H1 (cell line): ENCODE data around the gene DRAXIN. TPM values are rescaled to one million over a fixed set of nuclear protein-coding genes. Genes with fewer than 3 reads are reported as not detected.

Experiments
- CTCF ChIA-PET: fragments of 300-600 bp; sonication (Branson Sonifier 250); formaldehyde crosslinking; loops from one replicate; lab custom pipeline; 2021; ENCODE audit not compliant: partially characterized antibody; lab: Charles Lee
- POLR2A ChIA-PET: fragments of 300-600 bp; sonication (Branson Sonifier 250); formaldehyde crosslinking; loops from one replicate; lab custom pipeline; 2021; ENCODE audit warnings: inconsistent platforms; ENCODE audit not compliant: partially characterized antibody; lab: Charles Lee
- DNase-seq, 2 experiments: peaks; one replicate each; pipeline versions ENCODE4 v3.0.0 to v3.0.0-alpha.2; 2010 to 2022; ENCODE audit warnings: low spot score in 2 of 2, low read depth in 1 of 2, mixed read lengths in 1 of 2
- FAIRE-seq: peaks from 2 replicates; lab custom pipeline; 2011; peaks lifted over from hg19 to GRCh38; lab: Jason Lieb, UNC
- H2AFZ ChIP-seq: 2 replicates; pipeline ENCODE4 v1.8.1; 2012; ENCODE audit warnings: low read length, inconsistent platforms
- H2AK5ac ChIP-seq: 2 replicates; pipeline ENCODE4 v1.6.1; 2013; ENCODE audit warnings: low read depth, low read length
- H2BK120ac ChIP-seq: replicated peaks from 2 replicates; pipeline ENCODE3; 2013; ENCODE audit warnings: low read depth, low read length, inconsistent platforms
- H2BK12ac ChIP-seq: 2 replicates; pipeline ENCODE4 v1.6.1; 2013; ENCODE audit warnings: low read depth, low read length
- H2BK15ac ChIP-seq: 2 replicates; pipeline ENCODE4 v1.6.1; 2013; ENCODE audit warnings: low read length
- H2BK20ac ChIP-seq: 2 replicates; pipeline ENCODE4 v1.6.1; 2013; ENCODE audit warnings: low read length
- H2BK5ac ChIP-seq: 2 replicates; pipeline ENCODE4 v1.6.1; 2013; ENCODE audit warnings: low read depth, low read length
- H3K14ac ChIP-seq: 2 replicates; pipeline ENCODE4 v1.6.1; 2013; ENCODE audit warnings: inconsistent platforms; ENCODE audit not compliant: insufficient read length
- H3K18ac ChIP-seq: 2 replicates; pipeline ENCODE4 v1.6.1; 2013; ENCODE audit warnings: low read length; ENCODE audit errors: extremely low read depth
- H3K23ac ChIP-seq: 2 replicates; pipeline ENCODE4 v1.6.1; 2013; ENCODE audit warnings: inconsistent platforms; ENCODE audit not compliant: insufficient read length
- H3K23me2 ChIP-seq: 2 replicates; pipeline ENCODE4 v1.6.1; 2013; ENCODE audit warnings: low read depth, low read length
- H3K27ac ChIP-seq: 2 replicates; pipeline ENCODE4 v1.6.1; 2011; ENCODE audit warnings: low read depth, low read length, inconsistent platforms
- H3K27me3 ChIP-seq, 4 experiments: replicated peaks in 1 of 4; 1 replicate in 1 of 4; 2 replicates in 3 of 4; pipeline versions ENCODE4 v1.6.1 to v1.8.1; 2011 to 2013; ENCODE audit warnings: low read length in 3 of 4, mild to moderate bottlenecking in 3 of 4, inconsistent platforms in 2 of 4, mixed read lengths in 2 of 4, moderate library complexity in 1 of 4; ENCODE audit not compliant: control insufficient read depth in 3 of 4, insufficient read depth in 3 of 4; ENCODE audit errors: extremely low read depth in 1 of 4
- H3K36me3 ChIP-seq, 4 experiments: 2 replicates each; pipeline versions ENCODE4 v1.6.1 to v1.8.1; 2011 to 2013; ENCODE audit warnings: mild to moderate bottlenecking in 4 of 4, low read length in 3 of 4, moderate library complexity in 2 of 4, control low read depth in 1 of 4, inconsistent platforms in 1 of 4; ENCODE audit not compliant: insufficient read depth in 4 of 4, control insufficient read depth in 2 of 4
- H3K4ac ChIP-seq: replicated peaks from 2 replicates; pipeline ENCODE3; 2013; ENCODE audit warnings: low read length, low read depth, mixed read lengths, inconsistent platforms; ENCODE audit not compliant: insufficient read length
- H3K4me1 ChIP-seq, 4 experiments: replicated peaks in 1 of 4; 1 replicate in 1 of 4; 2 replicates in 3 of 4; pipeline versions ENCODE4 v1.6.1 to v1.8.1; 2011 to 2013; ENCODE audit warnings: low read length in 3 of 4, inconsistent platforms in 2 of 4, mixed read lengths in 1 of 4; ENCODE audit not compliant: insufficient read depth in 4 of 4, control insufficient read depth in 3 of 4
- H3K4me2 ChIP-seq, 2 experiments: 2 replicates each; pipeline versions ENCODE4 v1.6.1 to v1.8.1; 2011 to 2013; ENCODE audit warnings: low read depth in 2 of 2, low read length in 2 of 2, control low read depth in 1 of 2, inconsistent platforms in 1 of 2, mild to moderate bottlenecking in 1 of 2; ENCODE audit not compliant: insufficient read depth in 1 of 2
- H3K4me3 ChIP-seq, 4 experiments: fragments of 200-600, 300-600 bp in 1 of 4; sonication (generic), shearing (Covaris generic), sonication (Bioruptor Twin) in 1 of 4; 2 replicates each; pipeline versions ENCODE4 v1.5.1 to v1.8.1; 2011 to 2016; ENCODE audit warnings: low read length in 4 of 4, low read depth in 3 of 4, control low read depth in 2 of 4, inconsistent platforms in 2 of 4, mild to moderate bottlenecking in 2 of 4, mixed read lengths in 1 of 4, moderate library complexity in 1 of 4; ENCODE audit not compliant: insufficient read depth in 2 of 4; ENCODE audit errors: extremely low read depth in 1 of 4
- H3K56ac ChIP-seq: replicated peaks from 2 replicates; pipeline ENCODE3; 2013; ENCODE audit warnings: low read depth, mild to moderate bottlenecking, mixed read lengths, low read length, inconsistent platforms; ENCODE audit not compliant: insufficient read length
- H3K79me1 ChIP-seq: 2 replicates; pipeline ENCODE4 v1.6.1; 2013; ENCODE audit warnings: low read depth, low read length, control low read depth
- H3K79me2 ChIP-seq, 2 experiments: 2 replicates each; pipeline versions ENCODE4 v1.6.1 to v1.8.1; 2012 to 2013; ENCODE audit warnings: low read length in 2 of 2, mild to moderate bottlenecking in 2 of 2, inconsistent platforms in 1 of 2; ENCODE audit not compliant: insufficient read depth in 2 of 2, control insufficient read depth in 1 of 2
- H3K9ac ChIP-seq, 4 experiments: replicated peaks in 1 of 4; 1 replicate in 1 of 4; 2 replicates in 3 of 4; pipeline versions ENCODE4 v1.6.1 to v1.8.1; 2011 to 2013; ENCODE audit warnings: low read depth in 3 of 4, low read length in 3 of 4, control low read depth in 2 of 4, mild to moderate bottlenecking in 2 of 4, moderate library complexity in 2 of 4, inconsistent platforms in 1 of 4; ENCODE audit errors: extremely low read depth in 1 of 4
- H3K9me3 ChIP-seq, 2 experiments: 2 replicates each; pipeline versions ENCODE4 v1.6.1 to v1.8.1; 2012 to 2013; ENCODE audit warnings: mild to moderate bottlenecking in 2 of 2, moderate library complexity in 2 of 2, control low read depth in 1 of 2, inconsistent platforms in 1 of 2, low read depth in 1 of 2, low read length in 1 of 2, mixed read lengths in 1 of 2; ENCODE audit not compliant: insufficient read depth in 2 of 2
- H4K20me1 ChIP-seq, 2 experiments: replicated peaks in 1 of 2; 2 replicates each; pipeline versions ENCODE3 to v1.8.1; 2011 to 2013; ENCODE audit warnings: inconsistent platforms in 2 of 2, low read length in 2 of 2, mild to moderate bottlenecking in 1 of 2; ENCODE audit not compliant: insufficient read depth in 2 of 2, control insufficient read depth in 1 of 2
- H4K5ac ChIP-seq: 2 replicates; pipeline ENCODE4 v1.6.1; 2013; ENCODE audit warnings: low read length, low read depth, mixed read lengths, inconsistent platforms; ENCODE audit not compliant: insufficient read length
- H4K8ac ChIP-seq: 2 replicates; pipeline ENCODE4 v1.8.0; 2013; ENCODE audit warnings: mild to moderate bottlenecking, moderate library complexity, low read length, inconsistent platforms; ENCODE audit not compliant: insufficient read depth; ENCODE audit errors: extremely low read depth
- H4K91ac ChIP-seq: replicated peaks from 2 replicates; pipeline ENCODE3; 2013; ENCODE audit warnings: low read length, mixed read lengths, inconsistent platforms; ENCODE audit not compliant: insufficient read length
- ASH2L ChIP-seq: fragments of 200-600, 300-600 bp; sonication (generic); IDR thresholded peaks from one replicate; pipeline ENCODE4 v1.7.1; 2017; ENCODE audit warnings: low read length
- CBX8 ChIP-seq: fragments of 300-800, 300-1000 bp; sonication (generic); IDR thresholded peaks from 2 replicates; pipeline ENCODE4 v1.7.1; 2016; ENCODE audit warnings: low read depth, low read length, borderline replicate concordance
- CHD2 ChIP-seq: IDR thresholded peaks from 2 replicates; pipeline ENCODE4 v1.6.1; 2012; ENCODE audit warnings: low read length, improper control_type of control experiment
- EP300 ChIP-seq, 2 experiments: IDR thresholded peaks; 1 replicate in 1 of 2; 2 replicates in 1 of 2; pipeline ENCODE4 v1.6.1; 2011 to 2012; ENCODE audit warnings: low read depth in 2 of 2, low read length in 2 of 2, mild to moderate bottlenecking in 2 of 2, borderline replicate concordance in 1 of 2, inconsistent platforms in 1 of 2, moderate library complexity in 1 of 2
- GABPA ChIP-seq: IDR thresholded peaks from 2 replicates; pipeline ENCODE4 v1.6.1; 2011; ENCODE audit warnings: mild to moderate bottlenecking, low read length, moderate library complexity, borderline replicate concordance; ENCODE audit not compliant: insufficient read depth
- KDM4A ChIP-seq: IDR thresholded peaks from one replicate; pipeline ENCODE4 v1.7.1; 2012; ENCODE audit warnings: low read depth, mild to moderate bottlenecking, moderate library complexity, low read length, inconsistent platforms; ENCODE audit not compliant: severe bottlenecking
- MAFK ChIP-seq: IDR thresholded peaks from 2 replicates; pipeline ENCODE4 v1.6.1; 2012; ENCODE audit warnings: low read depth, mild to moderate bottlenecking, improper control_type of control experiment, low read length
- NANOG ChIP-seq: IDR thresholded peaks from 2 replicates; pipeline ENCODE4 v1.6.1; 2011; ENCODE audit warnings: low read length, low read depth, mild to moderate bottlenecking, inconsistent platforms; ENCODE audit not compliant: insufficient read depth, poor library complexity, severe bottlenecking
- NRF1 ChIP-seq: IDR thresholded peaks from 2 replicates; pipeline ENCODE4 v1.6.1; 2011; ENCODE audit warnings: mild to moderate bottlenecking, low read depth, low read length, improper control_type of control experiment
- PHF8 ChIP-seq: fragments of 200-600 bp; sonication (generic); conservative IDR thresholded peaks from 2 replicates; pipeline ENCODE4 v1.7.1; 2012; ENCODE audit warnings: low read depth, mild to moderate bottlenecking, inconsistent platforms, low read length, moderate library complexity
- POLR2A ChIP-seq, 2 experiments: IDR thresholded peaks; 1 replicate in 1 of 2; 2 replicates in 1 of 2; pipeline ENCODE4 v1.6.1; 2011; ENCODE audit warnings: low read depth in 2 of 2, low read length in 2 of 2, mild to moderate bottlenecking in 2 of 2; ENCODE audit errors: control extremely low read depth in 1 of 2
- RFX5 ChIP-seq: IDR thresholded peaks from 2 replicates; pipeline ENCODE4 v1.6.1; 2011; ENCODE audit warnings: low read depth, low read length, improper control_type of control experiment, borderline replicate concordance
- TEAD4 ChIP-seq: IDR thresholded peaks from 2 replicates; pipeline ENCODE4 v1.6.1; 2012; ENCODE audit warnings: low read depth, low read length, inconsistent platforms, mixed read lengths
- YY1 ChIP-seq: IDR thresholded peaks from 2 replicates; pipeline ENCODE4 v1.6.1; 2011; ENCODE audit warnings: low read depth, mild to moderate bottlenecking, low read length
- WGBS, 2 experiments: shearing (Covaris generic) in 1 of 2; methylation state at CpG; one replicate each; pipeline versions ENCODE4 v1.1.6 to v1.1.7; 2013 to 2015; ENCODE audit warnings: low lambda C conversion rate in 2 of 2, mixed read lengths in 2 of 2, inconsistent platforms in 1 of 2, low coverage in 1 of 2, missing lambda C conversion rate in 1 of 2; ENCODE audit not compliant: insufficient replicate concordance in 2 of 2, insufficient coverage in 1 of 2, insufficient read length in 1 of 2; ENCODE audit errors: extremely low coverage in 1 of 2, missing lambda C conversion rate in 1 of 2; 5-methylcytosine and 5-hydroxymethylcytosine counted together
- polyA plus RNA-seq, 7 experiments: library from polyadenylated mRNA; depleted of rRNA in 3 of 7; stranded (reverse) in 5 of 7; unstranded in 2 of 7; fragments of >200 nt in 5 of 7; fragments of 200-250 nt in 2 of 7; gene quantifications; 1 replicate in 5 of 7; 2 replicates in 1 of 7; 4 replicates in 1 of 7; pipeline versions ENCODE4 v1.2.1 to v1.2.3, GENCODE V29; 2011 to 2013; ENCODE audit warnings: missing spikeins in 2 of 7, mixed read lengths in 2 of 7
- total RNA-seq: library from RNA; stranded (reverse); fragmentation: NEBNext Ultra II Directional; extraction: Animal tissue kit (Norgen Biotek cat#: 25700); gene quantifications from 2 replicates; pipeline ENCODE4 v1.2.1, GENCODE V29; 2021

DRAXIN gene
- total and polyA plus RNA-seq, 2 of the 8 experiments (the other 6 are each of a cell fraction or from before 2014, with no cell fraction given) = 4.6 to 17.6 TPM

DNA sequence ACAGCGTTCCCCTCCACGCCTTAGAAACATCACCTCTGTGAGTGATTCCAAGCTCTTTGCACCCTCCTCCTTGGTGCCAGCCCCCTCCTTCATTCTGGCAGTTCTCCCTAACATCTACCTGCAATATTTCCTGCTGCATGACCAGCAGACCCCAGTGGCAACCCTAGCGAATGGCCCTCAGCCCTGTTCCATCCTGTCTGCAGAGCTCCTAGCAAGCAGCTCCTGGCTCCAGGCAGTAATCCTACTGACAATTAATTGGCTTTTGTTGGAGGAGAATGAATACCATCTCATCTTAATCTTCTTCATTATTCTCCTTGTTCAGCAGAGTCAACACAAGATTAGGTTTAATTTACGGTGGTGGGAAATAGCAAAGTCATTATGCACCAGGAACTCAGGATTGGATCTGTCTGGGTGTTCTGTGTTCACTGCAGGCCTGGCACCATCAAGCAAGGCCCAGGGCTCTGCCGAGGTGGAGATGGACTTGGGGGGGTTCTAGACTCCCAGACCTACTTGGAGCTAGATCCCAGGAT, 49.7 kb upstream of the DRAXIN start:
- Histone ChIP-seq H3K14ac (no peak overlapping the region), H3K23ac (no peak overlapping the region), H2BK15ac (no peak overlapping the region), H3K4me2 (no peak overlapping the region), H2BK12ac (no peak overlapping the region), H4K20me1 (peaks cover 0 to 1% of the 10 kb centered on the region in 2 experiments), H2AFZ (no peak overlapping the region), H4K91ac (no peak overlapping the region), H2AK5ac (no peak overlapping the region), H3K27me3 (no peaks in the 10 kb centered on the region), H2BK20ac (no peak overlapping the region), H3K56ac (no peak overlapping the region), H3K36me3 (no peaks in the 10 kb centered on the region), H2BK5ac (no peak overlapping the region), H3K4me1 (no peaks in the 10 kb centered on the region), H3K27ac (no peak overlapping the region), H4K8ac (no peak overlapping the region), H3K23me2 (no peaks in the 10 kb centered on the region), H2BK120ac (no peak overlapping the region), H3K4ac (no peak overlapping the region), H3K79me1 (no peaks in the 10 kb centered on the region), H3K9me3 (no peaks in the 10 kb centered on the region), H3K9ac (no peak overlapping the region), H3K4me3 (no peak overlapping the region), H4K5ac (no peak overlapping the region), H3K18ac (no peak overlapping the region), H3K79me2 (no peaks in the 10 kb centered on the region)
- no peak for DNase-seq
- FAIRE-seq = no peak
- CTCF ChIA-PET = interaction anchor here (0.7 to 6.3 kb wide), 58 partner anchors 8 to 604 kb away, joined by 3 to 66 read pairs (median 4); partner anchors contain the start of genes DISP3 and MTOR
- WGBS, 2 experiments = 84% methylated on average over 5 of the region's 5 CpGs; no CpG with 5 or more reads in 1 of the 2 experiments
- POLR2A ChIA-PET = interaction anchor here (0.9 to 3.4 kb wide), 9 partner anchors 8 to 605 kb away, joined by 3 to 12 read pairs (median 4); partner anchors contain the start of genes DISP3, DRAXIN and MTOR
- no peak for TF ChIP-seq MAFK
- TF ChIP-seq ASH2L = no peak
- TF ChIP-seq TEAD4 = no peak
- TF ChIP-seq RFX5 = no peak
- no peak for TF ChIP-seq NRF1
- no peak for TF ChIP-seq NANOG
- no peak for TF ChIP-seq YY1
- TF ChIP-seq CBX8 = no peak
- TF ChIP-seq EP300 (IDR thresholded peaks at IDR 0.05; ENCODE audit: borderline replicate concordance in 1 of 2, low read depth in 2 of 2, low read length in 2 of 2) = no peak
- no peak for TF ChIP-seq KDM4A
- no peak for TF ChIP-seq CHD2
- TF ChIP-seq PHF8 = no peak
- no peak for TF ChIP-seq POLR2A (IDR thresholded peaks at IDR 0.05; ENCODE audit: control extremely low read depth in 1 of 2, low read depth in 2 of 2, low read length in 2 of 2)
- no peak for TF ChIP-seq GABPA
